Aorta (tissue), 5 donors: ENCODE measurements around the gene LRP1B. TPM values are rescaled to one million over a fixed set of nuclear protein-coding genes. Genes with fewer than 3 reads are reported as not detected.

Experiments
- ATAC-seq: fragments of 200-7000 bp; cut with Tn5 transposase; one replicate; pipeline ENCODE4 v1.9.1; 2022; ENCODE audit warnings: moderate library complexity; ENCODE audit not compliant: low FRiP score
- DNase-seq, 2 donors: peaks; one replicate each; pipeline ENCODE4 v3.0.0-alpha.2; 2020
- H3K27ac ChIP-seq, 2 donors: one replicate each; pipeline ENCODE4 v1.5.1; 2013; ENCODE audit warnings: low read length in 2 of 2, mild to moderate bottlenecking in 2 of 2, moderate library complexity in 2 of 2, control low read depth in 1 of 2, inconsistent platforms in 1 of 2, low read depth in 1 of 2
- H3K27me3 ChIP-seq, 2 donors: one replicate each; pipeline ENCODE4 v1.6.1; 2013; ENCODE audit warnings: control low read depth in 1 of 2, low read length in 1 of 2, mild to moderate bottlenecking in 1 of 2, moderate library complexity in 1 of 2; ENCODE audit not compliant: insufficient read depth in 2 of 2, control insufficient read depth in 1 of 2
- H3K36me3 ChIP-seq, 2 donors: one replicate each; pipeline ENCODE4 v1.6.1; 2013; ENCODE audit warnings: control low read depth in 1 of 2, low read length in 1 of 2, mild to moderate bottlenecking in 1 of 2; ENCODE audit not compliant: insufficient read depth in 2 of 2, control insufficient read depth in 1 of 2
- H3K4me1 ChIP-seq, 2 donors: one replicate each; pipeline ENCODE4 v1.6.1; 2013; ENCODE audit warnings: low read length in 2 of 2, control low read depth in 1 of 2, mild to moderate bottlenecking in 1 of 2, moderate library complexity in 1 of 2; ENCODE audit not compliant: insufficient read depth in 2 of 2, control insufficient read depth in 1 of 2
- H3K4me3 ChIP-seq, 2 donors: one replicate each; pipeline ENCODE4 v1.5.1; 2013; ENCODE audit warnings: low read length in 2 of 2, control low read depth in 1 of 2, mild to moderate bottlenecking in 1 of 2
- H3K9me3 ChIP-seq: one replicate; pipeline ENCODE4 v1.6.1; 2013; ENCODE audit warnings: mild to moderate bottlenecking, low read length; ENCODE audit not compliant: control insufficient read depth
- WGBS, 2 donors: extraction: QIAGEN DNeasy Blood & Tissue Kit; methylation state at CpG; one replicate each; pipeline ENCODE4 v1.1.7; 2013; 5-methylcytosine and 5-hydroxymethylcytosine counted together
- intact Hi-C, 2 donors: fragments of 100-400 bp; cut with DNase I; formaldehyde crosslinking; loops; one replicate each; pipeline versions ENCODE4 v1.14.2 to v1.15.0; 2022
- polyA plus RNA-seq, 2 donors: library from polyadenylated mRNA; stranded (reverse); fragments of 200-250 nt; gene quantifications; one replicate each; pipeline ENCODE4 v1.2.3, GENCODE V29; 2013
- total RNA-seq, 2 donors: library from RNA; stranded (reverse); fragmentation: NEBNext Ultra II Directional; extraction: Animal tissue kit (Norgen Biotek cat#: 25700); gene quantifications; one replicate each; pipeline ENCODE4 v1.2.1, GENCODE V29; 2021
- donor health status: healthy with polysubstance abuse.
- donor health status: Bipolar disorder and iron deficiency.
- donor health status: DM: no; HTN: no; CAD: no.
- donor health status: DM: no; HTN: no; CAD: no.
- donor health status: DM: yes; HTN: yes; CAD: no.

The LRP1B gene
- total and polyA plus RNA-seq, 4 donors, result 0.33 to 0.94 TPM; not detected in 2

GRCh38 chr2:140862181-140862580 is 1268.6 kb downstream of the LRP1B start:
- Histone ChIP-seq H3K9me3 (no peaks in the 10 kb centered on the region), H3K4me1 (no peaks in the 10 kb centered on the region), H3K4me3 (no peak overlapping the region), H3K36me3 (no peaks in the 10 kb centered on the region), H3K27me3 (no peaks in the 10 kb centered on the region), H3K27ac (no peak overlapping the region)
- DNase-seq (no peak), ATAC-seq (no peak)
- intact Hi-C loops, result loop anchor here (5.0 to 10.0 kb wide), 4 partner anchors 770 to 1077 kb away; no protein-coding TSS in a partner anchor
- WGBS, 2 donors, result 61 to 65% methylated on average over 2 of the region's 2 CpGs

DNA sequence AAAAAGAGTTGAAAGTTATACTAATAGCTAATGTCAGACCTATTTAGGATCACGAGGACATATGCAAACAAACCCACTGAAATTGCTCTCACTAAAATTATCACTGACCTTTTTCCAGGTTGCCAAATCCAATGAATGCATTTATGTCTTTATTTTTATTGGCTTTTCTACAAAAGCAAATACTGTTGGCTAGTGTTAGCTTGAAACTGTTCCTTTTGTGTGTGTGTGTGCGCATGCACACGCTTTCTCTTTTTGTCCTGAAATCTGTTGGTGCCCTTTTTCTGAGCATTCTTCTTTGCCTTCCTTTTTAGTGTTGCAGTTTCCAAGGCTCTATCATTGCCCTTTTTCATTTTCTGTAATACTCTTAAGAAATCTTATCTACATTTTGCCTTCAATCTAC is 1269.2 kb downstream of the LRP1B start:
- H3K27me3 ChIP-seq, result no peaks in the 10 kb centered on the region
- 45 to 46% methylated on average over 3 of the region's 3 CpGs for WGBS, 2 donors
- ATAC-seq (no peak), DNase-seq (no peak)
- no peak overlapping the region for H3K27ac ChIP-seq
- intact Hi-C loops, result loop anchor here (5.0 to 10.0 kb wide), 4 partner anchors 769 to 1077 kb away; no protein-coding TSS in a partner anchor
- no peak overlapping the region for H3K4me3 ChIP-seq
- H3K36me3 ChIP-seq, result no peaks in the 10 kb centered on the region
- H3K4me1 ChIP-seq, result no peaks in the 10 kb centered on the region
- no peaks in the 10 kb centered on the region for H3K9me3 ChIP-seq

- Histone ChIP-seq H3K27ac (no peak overlapping the region), H3K9me3 (no peaks in the 10 kb centered on the region), H3K4me1 (no peaks in the 10 kb centered on the region), H3K27me3 (no peaks in the 10 kb centered on the region), H3K4me3 (no peak overlapping the region), H3K36me3 (no peaks in the 10 kb centered on the region)
- ATAC-seq (no peak), DNase-seq (no peak)
- WGBS, 2 donors, result 93 to 95% methylated on average over 2 of the region's 2 CpGs
- intact Hi-C loops, result loop anchor here in 1 of 2 donors (10.0 kb wide), 1 partner anchor 691 kb away; no protein-coding TSS in a partner anchor
Measured at GRCh38 chr2:140855471-140855870, 1275.3 kb downstream of the LRP1B start.

DNA sequence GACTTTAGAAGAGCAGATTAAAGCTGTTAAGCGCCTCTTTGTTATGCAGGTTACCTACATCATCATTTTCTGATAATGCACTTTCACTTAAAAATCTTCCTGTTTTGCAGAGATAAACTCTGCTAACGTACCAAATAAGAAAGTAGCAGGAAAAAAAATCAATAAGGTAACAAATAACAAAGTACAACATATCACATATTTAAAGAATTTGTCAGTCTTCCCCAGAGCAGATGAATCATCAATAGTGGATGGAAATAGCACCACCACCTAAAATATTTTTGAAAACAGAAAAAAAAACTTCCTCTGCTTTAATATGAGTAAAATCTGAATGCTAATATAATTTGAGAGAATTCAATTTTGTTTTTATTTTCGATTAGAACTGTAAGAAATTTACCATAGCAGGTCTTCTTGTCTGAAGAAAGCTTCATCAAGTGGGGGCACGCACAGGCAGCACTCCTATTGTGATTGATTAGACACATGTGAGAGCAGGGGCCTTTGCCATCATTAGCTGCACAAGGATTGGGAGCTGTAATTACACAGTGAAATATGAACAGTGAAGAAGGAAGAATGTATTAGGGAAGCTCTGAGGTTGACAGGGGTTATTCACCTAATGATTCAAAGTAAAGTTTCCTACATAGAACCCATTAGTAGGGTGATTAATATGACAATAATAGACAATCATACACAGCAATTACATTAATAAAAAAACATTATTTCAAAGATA is 1279.4 kb downstream of the LRP1B start:
- no peak overlapping the region for H3K27ac ChIP-seq
- ATAC-seq (no peak), DNase-seq (no peak)
- H3K27me3 ChIP-seq, result no peaks in the 10 kb centered on the region
- 82 to 85% methylated on average over 4 of the region's 4 CpGs for WGBS, 2 donors
- no peaks in the 10 kb centered on the region for H3K36me3 ChIP-seq
- no peaks in the 10 kb centered on the region for H3K4me1 ChIP-seq
- intact Hi-C loops, result loop anchor here in 1 of 2 donors (10.0 kb wide), 1 partner anchor 687 kb away; no protein-coding TSS in a partner anchor
- no peak overlapping the region for H3K4me3 ChIP-seq
- no peaks in the 10 kb centered on the region for H3K9me3 ChIP-seq

- WGBS, 2 donors, result 92 to 97% methylated on average over 1 of the region's 1 CpG
- H3K4me1 ChIP-seq, result no peaks in the 10 kb centered on the region
- H3K36me3 ChIP-seq, result no peaks in the 10 kb centered on the region
- ATAC-seq, result no peak
- H3K9me3 ChIP-seq, result no peaks in the 10 kb centered on the region
- H3K27ac ChIP-seq, result no peak overlapping the region
- H3K4me3 ChIP-seq, result no peak overlapping the region
- DNase-seq, result no peak
- no peaks in the 10 kb centered on the region for H3K27me3 ChIP-seq
- intact Hi-C loops, result no loop called here
Measured at GRCh38 chr2:140843186-140843585, 1287.6 kb downstream of the LRP1B start.

GRCh38 chr2:140842110-140842509 is 1288.7 kb downstream of the LRP1B start:
- H3K27ac ChIP-seq, result no peak overlapping the region
- no peaks in the 10 kb centered on the region for H3K27me3 ChIP-seq
- ATAC-seq (no peak), DNase-seq (no peak)
- no peaks in the 10 kb centered on the region for H3K9me3 ChIP-seq
- 57 to 58% methylated on average over 3 of the region's 3 CpGs for WGBS, 2 donors
- intact Hi-C loops, result no loop called here
- H3K4me1 ChIP-seq, result no peaks in the 10 kb centered on the region
- no peak overlapping the region for H3K4me3 ChIP-seq
- H3K36me3 ChIP-seq, result no peaks in the 10 kb centered on the region

- H3K9me3 ChIP-seq, result no peaks in the 10 kb centered on the region
- H3K4me1 ChIP-seq, result no peaks in the 10 kb centered on the region
- DNase-seq, result no peak
Measured at GRCh38 chr2:140841141-140841540, 1289.7 kb downstream of the LRP1B start.

DNA sequence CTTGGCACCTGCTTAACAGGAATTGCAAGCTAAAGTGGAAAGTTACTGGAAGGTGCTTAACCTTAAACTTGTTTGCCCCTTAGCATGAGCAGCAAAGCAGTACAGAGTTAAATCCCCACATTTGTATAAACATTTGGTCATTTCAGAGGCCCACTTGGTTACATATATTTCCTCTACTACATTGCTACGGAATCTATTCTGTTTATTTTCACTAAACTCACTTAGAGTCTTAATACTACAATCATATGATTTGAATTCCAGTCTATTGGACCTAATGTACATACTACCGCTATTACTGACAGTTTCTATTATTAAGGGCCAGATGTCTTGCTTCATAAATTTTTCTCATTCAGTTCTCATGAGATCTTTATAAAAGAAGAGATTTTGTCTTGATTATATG is 1294.0 kb downstream of the LRP1B start:
- Histone ChIP-seq H3K27ac (no peak overlapping the region), H3K9me3 (no peaks in the 10 kb centered on the region), H3K36me3 (no peaks in the 10 kb centered on the region), H3K4me3 (no peak overlapping the region), H3K27me3 (no peaks in the 10 kb centered on the region), H3K4me1 (no peaks in the 10 kb centered on the region)
- no peak for DNase-seq
- WGBS, 2 donors, result 55 to 61% methylated on average over 2 of the region's 2 CpGs
- ATAC-seq, result no peak
- intact Hi-C loops, result no loop called here

More at GRCh38 chr2:140841141-140841540, 1289.7 kb downstream of the LRP1B start:
- Histone ChIP-seq H3K4me3 (no peak overlapping the region), H3K27ac (no peak overlapping the region), H3K36me3 (no peaks in the 10 kb centered on the region), H3K27me3 (no peaks in the 10 kb centered on the region)
- 60 to 65% methylated on average over 3 of the region's 3 CpGs for WGBS, 2 donors
- ATAC-seq, result no peak
- intact Hi-C loops, result no loop called here

DNA sequence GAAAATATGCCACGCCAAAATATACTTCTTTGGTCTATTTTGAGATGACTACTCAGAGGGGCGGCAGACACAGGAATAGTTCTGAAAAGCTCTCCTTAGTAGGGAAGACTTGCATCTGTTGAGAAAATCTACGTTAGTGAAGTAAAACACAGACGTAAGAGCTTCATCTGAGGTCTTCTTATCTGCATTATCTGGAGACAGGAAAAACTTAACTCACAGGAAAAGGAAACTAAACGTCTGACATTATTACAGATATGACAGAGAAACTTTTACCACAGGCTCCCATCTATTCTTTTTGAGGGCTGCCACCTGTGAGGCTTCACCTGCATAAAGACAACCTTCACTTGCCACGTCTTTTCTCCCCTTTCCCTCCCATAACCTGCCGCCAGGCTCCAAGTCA is 1295.7 kb downstream of the LRP1B start:
- Histone ChIP-seq H3K36me3 (no peaks in the 10 kb centered on the region), H3K27me3 (no peaks in the 10 kb centered on the region), H3K4me3 (peak overlapping the region in 1 of 2 donors; percentile 14), H3K4me1 (no peaks in the 10 kb centered on the region), H3K9me3 (no peaks in the 10 kb centered on the region), H3K27ac (no peak overlapping the region)
- 32 to 33% methylated on average over 7 of the region's 7 CpGs for WGBS, 2 donors
- intact Hi-C loops, result no loop called here
- DNase-seq (no peak), ATAC-seq (no peak)
